CD14-positive monocyte (primary cell): ENCODE data around the gene ERC1. TPM values are rescaled to one million over a fixed set of nuclear protein-coding genes. Genes with fewer than 3 reads are reported as not detected.

ENCODE experiments used
- DNase-seq, 3 donors: peaks; one replicate each; pipeline ENCODE4 v3.0.0-alpha.2; 2011 to 2022
- H2AFZ ChIP-seq: 2 replicates; pipeline ENCODE4 v1.6.0; 2012; ENCODE audit warnings: mild to moderate bottlenecking, low read depth, low read length, inconsistent platforms; ENCODE audit not compliant: insufficient read depth, poor library complexity, severe bottlenecking
- H3K27ac ChIP-seq, 2 donors: 1 replicate in 1 of 2; 2 replicates in 1 of 2; pipeline ENCODE4 v1.5.1; 2012 to 2013; ENCODE audit warnings: low read length in 2 of 2, control low read depth in 1 of 2, inconsistent platforms in 1 of 2, low read depth in 1 of 2, mild to moderate bottlenecking in 1 of 2
- H3K27me3 ChIP-seq, 2 donors: one replicate each; pipeline versions ENCODE4 v1.6.0 to v1.6.1; 2011 to 2013; ENCODE audit warnings: low read length in 2 of 2; ENCODE audit not compliant: control insufficient read depth in 2 of 2, insufficient read depth in 2 of 2
- H3K36me3 ChIP-seq, 2 donors: replicated peaks in 1 of 2; 1 replicate in 1 of 2; 2 replicates in 1 of 2; pipeline versions ENCODE4 v1.5.1 to v1.6.1; 2012 to 2013; ENCODE audit warnings: low read length in 2 of 2, control low read depth in 1 of 2, inconsistent platforms in 1 of 2, mild to moderate bottlenecking in 1 of 2; ENCODE audit not compliant: insufficient read depth in 2 of 2, control insufficient read depth in 1 of 2
- H3K4me1 ChIP-seq, 2 donors: 1 replicate in 1 of 2; 2 replicates in 1 of 2; pipeline versions ENCODE4 v1.5.1 to v1.6.1; 2012 to 2013; ENCODE audit warnings: low read length in 2 of 2, control low read depth in 1 of 2, inconsistent platforms in 1 of 2, mild to moderate bottlenecking in 1 of 2, moderate library complexity in 1 of 2; ENCODE audit not compliant: insufficient read depth in 2 of 2, control insufficient read depth in 1 of 2
- H3K4me2 ChIP-seq: replicated peaks from 2 replicates; pipeline ENCODE3; 2012; ENCODE audit warnings: low read length, moderate library complexity, mild to moderate bottlenecking; ENCODE audit not compliant: poor library complexity, severe bottlenecking; ENCODE audit errors: extremely low read depth
- H3K4me3 ChIP-seq, 3 experiments: fragments of 200-600 bp in 1 of 3; sonication (generic) in 1 of 3; replicated peaks in 1 of 3; 1 replicate in 2 of 3; 2 replicates in 1 of 3; pipeline ENCODE4 v1.5.1; 2011 to 2013; ENCODE audit warnings: low read length in 3 of 3, mild to moderate bottlenecking in 3 of 3, control low read depth in 2 of 3, low read depth in 2 of 3, inconsistent platforms in 1 of 3, moderate library complexity in 1 of 3
- H3K79me2 ChIP-seq: 2 replicates; pipeline ENCODE4 v1.6.0; 2012; ENCODE audit warnings: mild to moderate bottlenecking, control low read depth, inconsistent platforms, low read length, moderate library complexity; ENCODE audit not compliant: insufficient read depth
- H3K9ac ChIP-seq: 2 replicates; pipeline ENCODE4 v1.6.0; 2017; ENCODE audit warnings: low read length, mild to moderate bottlenecking; ENCODE audit not compliant: insufficient read depth, poor library complexity, severe bottlenecking
- H3K9me3 ChIP-seq, 2 donors: replicated peaks in 1 of 2; 1 replicate in 1 of 2; 2 replicates in 1 of 2; pipeline versions ENCODE4 v1.5.1 to v1.6.1; 2012 to 2013; ENCODE audit warnings: low read length in 2 of 2, control low read depth in 1 of 2; ENCODE audit not compliant: control insufficient read depth in 1 of 2, insufficient read depth in 1 of 2
- H4K20me1 ChIP-seq: 2 replicates; pipeline ENCODE4 v1.6.0; 2012; ENCODE audit warnings: mild to moderate bottlenecking, low read length, control low read depth, moderate library complexity; ENCODE audit not compliant: insufficient read depth
- H3K27ac Mint-ChIP-seq, 7 donors: one replicate each; pipeline ENCODE4 v1.8.0; 2020; ENCODE audit warnings: mild to moderate bottlenecking in 7 of 7, mixed read lengths in 7 of 7, moderate library complexity in 6 of 7, inconsistent platforms in 2 of 7
- H3K27me3 Mint-ChIP-seq, 3 donors: one replicate each; pipeline ENCODE4 v1.8.0; 2021 to 2022; ENCODE audit warnings: low read depth in 3 of 3, mild to moderate bottlenecking in 3 of 3, mixed read lengths in 3 of 3, moderate library complexity in 3 of 3, inconsistent platforms in 1 of 3
- H3K36me3 Mint-ChIP-seq, 2 donors: one replicate each; pipeline ENCODE4 v1.8.0; 2020; ENCODE audit warnings: mixed read lengths in 2 of 2, inconsistent platforms in 1 of 2, mild to moderate bottlenecking in 1 of 2
- H3K4me1 Mint-ChIP-seq: one replicate; pipeline ENCODE4 v1.8.0; 2020; ENCODE audit warnings: mild to moderate bottlenecking, mixed read lengths
- H3K4me3 Mint-ChIP-seq, 2 donors: one replicate each; pipeline ENCODE4 v1.8.0; 2020; ENCODE audit warnings: mild to moderate bottlenecking in 2 of 2, mixed read lengths in 2 of 2, moderate library complexity in 1 of 2
- H3K9me3 Mint-ChIP-seq, 7 donors: one replicate each; pipeline ENCODE4 v1.8.0; 2020 to 2022; ENCODE audit warnings: mixed read lengths in 7 of 7, mild to moderate bottlenecking in 6 of 7, moderate library complexity in 6 of 7, inconsistent platforms in 2 of 7
- CTCF ChIP-seq: fragments of 200-600 bp; IDR thresholded peaks from one replicate; pipeline ENCODE4 v1.8.0; 2022; ENCODE audit warnings: antibody characterized with exemption, mild to moderate bottlenecking
- WGBS: methylation state at CpG from one replicate; pipeline ENCODE4 v1.1.5; 2013; ENCODE audit warnings: missing lambda C conversion rate; ENCODE audit not compliant: insufficient coverage; 5-methylcytosine and 5-hydroxymethylcytosine counted together
- intact Hi-C, 2 donors: fragments of 100-400 bp; cut with micrococcal nuclease; formaldehyde crosslinking; loops; one replicate each; pipeline versions ENCODE4 v1.15.0 to v1.15.1; 2023
- polyA plus RNA-seq, 3 donors: library from polyadenylated mRNA; depleted of rRNA in 1 of 3; unstranded in 2 of 3; stranded (reverse) in 1 of 3; fragments of 300-500 nt in 2 of 3; fragments of >200 nt in 1 of 3; fragmentation: Illumina TruSeq in 2 of 3; gene quantifications; 1 replicate in 2 of 3; 2 replicates in 1 of 3; pipeline ENCODE4 v1.2.3, GENCODE V29; 2012 to 2021

The ERC1 gene
- polyA plus RNA-seq, 3 donors = 4.0 to 14.3 (median 5.1) TPM

- intact Hi-C loops = no loop called here
- Histone ChIP-seq H3K4me2 (no peak overlapping the region), H3K4me1 (peaks cover 0 to 4% of the 10 kb centered on the region in 2 donors), H2AFZ (no peak overlapping the region), H3K9me3 (no peaks in the 10 kb centered on the region), H4K20me1 (no peaks in the 10 kb centered on the region), H3K9ac (no peak overlapping the region), H3K79me2 (no peaks in the 10 kb centered on the region), H3K27me3 (no peaks in the 10 kb centered on the region), H3K27ac (no peak overlapping the region), H3K4me3 (no peak overlapping the region), H3K36me3 (peaks cover 0 to 2% of the 10 kb centered on the region in 2 donors)
- WGBS = 93% methylated on average over 12 of the region's 12 CpGs
- no peak for TF ChIP-seq CTCF
- H3K27me3 Mint-ChIP-seq = no peaks in the 10 kb centered on the region
- H3K4me3 Mint-ChIP-seq = no peak overlapping the region
- H3K9me3 Mint-ChIP-seq = peaks cover 0 to 2% (median 0%) of the 10 kb centered on the region in 7 donors
- peaks cover 5% of the 10 kb centered on the region for H3K4me1 Mint-ChIP-seq
- H3K36me3 Mint-ChIP-seq = peaks cover 6 to 9% of the 10 kb centered on the region in 2 donors
- DNase-seq = no peak
- H3K27ac Mint-ChIP-seq = peak overlapping the region in 4 of 7 donors; percentile 2 to 74 (median 60)
Measured at GRCh38 chr12:1083151-1083888, 92.3 kb downstream of the ERC1 start.

GRCh38 chr12:1083889-1084262 lies 92.9 kb downstream of the ERC1 start:
- TF ChIP-seq CTCF = no peak
- no peak overlapping the region for H3K4me3 Mint-ChIP-seq
- no peaks in the 10 kb centered on the region for H3K27me3 Mint-ChIP-seq
- H3K4me3 ChIP-seq = no peak overlapping the region
- H3K27me3 ChIP-seq = no peaks in the 10 kb centered on the region
- H3K36me3 Mint-ChIP-seq = peaks cover 6 to 9% of the 10 kb centered on the region in 2 donors
- no CpG with 5 or more reads among the region's 3 CpGs for WGBS
- peaks cover 0 to 2% of the 10 kb centered on the region in 2 donors for H3K36me3 ChIP-seq
- H3K9me3 ChIP-seq = no peaks in the 10 kb centered on the region
- no peak overlapping the region for H3K4me2 ChIP-seq
- peaks cover 5% of the 10 kb centered on the region for H3K4me1 Mint-ChIP-seq
- H4K20me1 ChIP-seq = no peaks in the 10 kb centered on the region
- no peak overlapping the region for H3K9ac ChIP-seq
- intact Hi-C loops = no loop called here
- peaks cover 0 to 4% of the 10 kb centered on the region in 2 donors for H3K4me1 ChIP-seq
- H3K27ac Mint-ChIP-seq = no peak overlapping the region
- no peak for DNase-seq
- peaks cover 0 to 2% (median 0%) of the 10 kb centered on the region in 7 donors for H3K9me3 Mint-ChIP-seq
- no peak overlapping the region for H2AFZ ChIP-seq
- no peaks in the 10 kb centered on the region for H3K79me2 ChIP-seq
- H3K27ac ChIP-seq = no peak overlapping the region
